Ishikawa (cell line): ENCODE measurements around the gene LRRC2.

Experiments used
- CEBPB ChIP-seq: IDR thresholded peaks from 2 replicates; pipeline ENCODE4 v1.6.1; 2012
- EGR1 ChIP-seq: IDR thresholded peaks from 2 replicates; pipeline ENCODE4 v1.6.1; 2012
- EP300 ChIP-seq: IDR thresholded peaks from 2 replicates; pipeline ENCODE4 v1.6.1; 2012; ENCODE audit warnings: borderline replicate concordance
- MAX ChIP-seq: IDR thresholded peaks from 2 replicates; pipeline ENCODE4 v1.6.1; 2012
- NFIC ChIP-seq: IDR thresholded peaks from 2 replicates; pipeline ENCODE4 v1.6.1; 2012
- RAD21 ChIP-seq: IDR thresholded peaks from 2 replicates; pipeline ENCODE4 v1.6.1; 2012; ENCODE audit warnings: low read depth
- REST ChIP-seq: IDR thresholded peaks from 2 replicates; pipeline ENCODE4 v1.6.1; 2012; ENCODE audit warnings: low read depth, mild to moderate bottlenecking
- TAF1 ChIP-seq: IDR thresholded peaks from 2 replicates; pipeline ENCODE4 v1.6.1; 2012; ENCODE audit warnings: low read depth, mild to moderate bottlenecking
- TCF12 ChIP-seq: IDR thresholded peaks from 2 replicates; pipeline ENCODE4 v1.6.1; 2012; ENCODE audit warnings: low read depth
- TEAD4 ChIP-seq: IDR thresholded peaks from 2 replicates; pipeline ENCODE4 v1.6.1; 2012
- USF1 ChIP-seq: IDR thresholded peaks from 2 replicates; pipeline ENCODE4 v1.6.1; 2012
- YY1 ChIP-seq: IDR thresholded peaks from 2 replicates; pipeline ENCODE4 v1.6.1; 2012; ENCODE audit warnings: low read depth
- ZBTB7A ChIP-seq: IDR thresholded peaks from 2 replicates; pipeline ENCODE4 v1.6.1; 2012; ENCODE audit warnings: low read depth

GRCh38 chr3:46484911-46485778 is 81.0 kb downstream of the LRRC2 start:
- TF ChIP-seq REST (no peak), EP300 (peak; percentile 91), EGR1 (no peak), USF1 (peak; percentile 43), YY1 (no peak), TAF1 (no peak), RAD21 (no peak), TCF12 (peak; percentile 97), CEBPB (no peak), MAX (peak; percentile 92), NFIC (peak; percentile 85), ZBTB7A (no peak), TEAD4 (peak; percentile 80)
